HepG2 (cell line): ENCODE results near the gene EGFR. TPM values are rescaled to one million over a fixed set of nuclear protein-coding genes. Genes with fewer than 3 reads are reported as not detected.

Source experiments
- FOXK1 ChIP-seq: sonication (generic); formaldehyde crosslinking; IDR thresholded peaks from 2 replicates; pipeline ENCODE4 v1.4.0; 2020; ENCODE audit warnings: low read depth, missing genetic modification reagents, borderline replicate concordance
- KIAA2018 ChIP-seq: sonication (generic); formaldehyde crosslinking; IDR thresholded peaks from 2 replicates; pipeline ENCODE4 v1.5.0; 2020; ENCODE audit warnings: mild to moderate bottlenecking, missing genetic modification reagents, borderline replicate concordance
- KLF12 ChIP-seq: sonication (generic); formaldehyde crosslinking; IDR thresholded peaks from 2 replicates; pipeline ENCODE4 v1.4.0; 2020; ENCODE audit warnings: missing genetic modification reagents, borderline replicate concordance
- NFE2 ChIP-seq: sonication (generic); formaldehyde crosslinking; IDR thresholded peaks from 2 replicates; pipeline ENCODE4 v1.4.0; 2020; ENCODE audit warnings: missing genetic modification reagents
- RAD21 ChIP-seq: fragments of 450-650 bp; formaldehyde crosslinking; IDR thresholded peaks from 2 replicates; pipeline ENCODE4 v1.5.0; 2020; ENCODE audit warnings: mild to moderate bottlenecking
- RFXANK ChIP-seq: IDR thresholded peaks from 2 replicates; pipeline ENCODE4 v1.6.1; 2016
- SMAD1 ChIP-seq: sonication (generic); formaldehyde crosslinking; IDR thresholded peaks from 2 replicates; pipeline ENCODE4 v1.4.0; 2020; ENCODE audit warnings: missing genetic modification reagents, low read depth, mild to moderate bottlenecking, borderline replicate concordance
- SMAD3 ChIP-seq: sonication (generic); formaldehyde crosslinking; IDR thresholded peaks from 2 replicates; pipeline ENCODE4 v1.4.0; 2020; ENCODE audit warnings: missing genetic modification reagents
- TOPORS ChIP-seq: sonication (generic); formaldehyde crosslinking; IDR thresholded peaks from 2 replicates; pipeline ENCODE4 v1.8.0; 2023; ENCODE audit warnings: mild to moderate bottlenecking, missing genetic modification reagents
- TP53 ChIP-seq: sonication (generic); formaldehyde crosslinking; conservative IDR thresholded peaks from 2 replicates; pipeline ENCODE4 v1.4.0; 2020; ENCODE audit warnings: missing genetic modification reagents
- TRIM24 ChIP-seq: sonication (generic); formaldehyde crosslinking; IDR thresholded peaks from 2 replicates; pipeline ENCODE4 v1.8.0; 2022; ENCODE audit warnings: mild to moderate bottlenecking, missing genetic modification reagents
- TSC22D2 ChIP-seq: sonication (generic); formaldehyde crosslinking; IDR thresholded peaks from 2 replicates; pipeline ENCODE4 v1.5.1; 2020; ENCODE audit warnings: missing genetic modification reagents, mild to moderate bottlenecking, borderline replicate concordance
- ZFY ChIP-seq: sonication (generic); formaldehyde crosslinking; IDR thresholded peaks from 2 replicates; pipeline ENCODE4 v1.4.0; 2020; ENCODE audit warnings: missing genetic modification reagents
- ZMYM3 ChIP-seq: sonication (generic); formaldehyde crosslinking; IDR thresholded peaks from 2 replicates; pipeline ENCODE4 v1.5.1; 2020; ENCODE audit warnings: mild to moderate bottlenecking, missing genetic modification reagents
- ZNF546 ChIP-seq: sonication (generic); formaldehyde crosslinking; conservative IDR thresholded peaks from 2 replicates; pipeline ENCODE4 v1.8.1; 2023; ENCODE audit warnings: mild to moderate bottlenecking, missing genetic modification reagents
- ZNF558 ChIP-seq: sonication (generic); formaldehyde crosslinking; IDR thresholded peaks from 2 replicates; pipeline ENCODE4 v1.9.0; 2022; ENCODE audit warnings: mild to moderate bottlenecking, missing genetic modification reagents, borderline replicate concordance
- ZNF570 ChIP-seq: sonication (generic); formaldehyde crosslinking; IDR thresholded peaks from 2 replicates; pipeline ENCODE4 v1.4.0; 2020; ENCODE audit warnings: mild to moderate bottlenecking, missing genetic modification reagents, borderline replicate concordance
- ZNF614 ChIP-seq: IDR thresholded peaks from 2 replicates; pipeline ENCODE4 v1.6.1; 2018; ENCODE audit warnings: missing biosample characterization, missing genetic modification reagents, inconsistent platforms, borderline replicate concordance
- ZNF639 ChIP-seq: conservative IDR thresholded peaks from 2 replicates; pipeline ENCODE4 v1.6.1; 2018; ENCODE audit warnings: missing genetic modification reagents
- ZNF703 ChIP-seq: sonication (generic); formaldehyde crosslinking; IDR thresholded peaks from 2 replicates; pipeline ENCODE4 v1.5.1; 2020; ENCODE audit warnings: missing genetic modification reagents, mild to moderate bottlenecking, moderate library complexity, borderline replicate concordance
- ZNF709 ChIP-seq: sonication (generic); formaldehyde crosslinking; IDR thresholded peaks from 2 replicates; pipeline ENCODE4 v1.5.0; 2020; ENCODE audit warnings: mild to moderate bottlenecking, missing genetic modification reagents
- ZNF788 ChIP-seq: sonication (generic); formaldehyde crosslinking; IDR thresholded peaks from 2 replicates; pipeline ENCODE4 v1.5.0; 2020; ENCODE audit warnings: mild to moderate bottlenecking, missing genetic modification reagents, borderline replicate concordance
- polyA plus RNA-seq, 8 experiments: library from polyadenylated mRNA; depleted of rRNA in 3 of 8; stranded (reverse) in 7 of 8; unstranded in 1 of 8; fragments of >200 nt; fragmentation: Illumina TruSeq in 4 of 8; extraction: Trizol in 4 of 8; gene quantifications; 2 replicates each; pipeline versions ENCODE4 v1.2.1 to v1.2.3, GENCODE V29; 2011 to 2016; ENCODE audit warnings: low read depth in 4 of 8, missing spikeins in 1 of 8, mixed read lengths in 1 of 8; ENCODE audit not compliant: insufficient read depth in 1 of 8
- total RNA-seq, 5 experiments: library from RNA; depleted of rRNA; stranded (reverse); fragments of >200 nt; fragmentation: Illumina TruSeq; extraction: Trizol; gene quantifications; 2 replicates each; pipeline ENCODE4 v1.2.3, GENCODE V29; 2016; ENCODE audit warnings: low read depth in 1 of 5

The EGFR gene
- total and polyA plus RNA-seq, 2 of the 13 experiments (the other 11 are each of a cell fraction or from before 2014, with no cell fraction given), result 7.0 to 10.0 TPM

DNA sequence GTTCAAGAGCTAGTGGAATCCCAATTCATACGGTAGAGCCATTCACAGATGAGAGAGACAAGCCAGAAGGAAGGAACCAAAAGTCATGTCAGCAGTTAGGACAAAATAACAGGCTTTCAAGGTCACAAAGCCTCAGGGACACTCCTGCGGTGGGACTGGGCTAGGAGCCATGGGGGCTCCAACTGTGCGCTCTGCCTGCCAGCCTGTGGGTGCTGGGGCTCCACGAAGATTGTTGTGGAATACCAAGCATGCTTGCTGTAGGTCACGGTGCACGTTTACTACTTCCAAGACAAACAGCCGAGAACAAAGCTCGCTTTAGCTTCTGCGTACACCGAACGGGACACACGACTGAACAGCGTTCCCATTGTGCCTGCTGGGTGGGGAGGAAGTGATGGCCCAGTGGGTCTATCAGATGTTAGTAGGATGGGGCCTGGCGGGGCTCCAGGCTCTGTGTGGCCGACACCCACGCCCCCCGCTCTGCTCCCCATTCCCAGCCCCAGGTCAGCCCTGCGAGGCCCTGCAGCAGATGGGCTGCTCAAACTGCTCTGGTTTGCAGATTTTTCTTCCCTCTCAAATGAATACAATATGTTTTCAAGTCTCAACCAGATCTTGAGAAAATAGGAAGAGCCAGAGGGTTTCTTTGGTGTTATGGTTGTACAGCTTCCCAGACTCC is 158.9 kb downstream of the EGFR start (continued):
- peak; percentile 69; the same call in 1 of the 2 replicates for TF ChIP-seq KLF12 (CRISPR knock-in tag)
- no peak for TF ChIP-seq FOXK1
- 0 out of 2 replicates have a peak, but pooled peaks have one; percentile 43 for TF ChIP-seq TRIM24 (CRISPR knock-in tag)
- TF ChIP-seq ZNF709 (CRISPR knock-in tag), result no peak; the same call in 1 of the 2 replicates
- TF ChIP-seq ZNF558 (CRISPR knock-in tag), result no peak
- TF ChIP-seq ZNF546, result no peak; the same call in 1 of the 2 replicates
- TF ChIP-seq RFXANK (CRISPR knock-in tag), result no peak
- TF ChIP-seq TOPORS (CRISPR knock-in tag), result no peak
- no peak for TF ChIP-seq ZNF703 (CRISPR knock-in tag)
- TF ChIP-seq ZNF639 (CRISPR knock-in tag), result 0 out of 2 replicates have a peak, but pooled peaks have one; percentile 40
- no peak; the same call in none of the 2 replicates for TF ChIP-seq ZNF614
- TF ChIP-seq ZNF570 (CRISPR knock-in tag), result no peak
- no peak for TF ChIP-seq TSC22D2 (CRISPR knock-in tag)
- peak; percentile 81; the same call in 1 of the 2 replicates for TF ChIP-seq ZNF788 (CRISPR knock-in tag)
- TF ChIP-seq RAD21 (CRISPR knock-in tag), result no peak
- peak; percentile 56 for TF ChIP-seq ZFY (CRISPR knock-in tag)
- TF ChIP-seq ZMYM3, result peak; percentile 49; the same call in 1 of the 2 replicates
- no peak; the same call in 1 of the 2 replicates for TF ChIP-seq TP53 (CRISPR knock-in tag)
- TF ChIP-seq SMAD3, result peak; percentile 65; the same call in 1 of the 2 replicates
- no peak for TF ChIP-seq NFE2 (CRISPR knock-in tag)
- no peak for TF ChIP-seq KIAA2018 (CRISPR knock-in tag)
- TF ChIP-seq SMAD1 (CRISPR knock-in tag), result peak; percentile 63; the same call in 1 of the 2 replicates
